Measurements from ENCODE around the gene SIDT1. TPM values are rescaled to one million over a fixed set of nuclear protein-coding genes. Genes with fewer than 3 reads are reported as not detected.
A peak's percentile ranks its signal among the peaks of the same experiment; 100 is the strongest.
"Not testable (repeated sequence)": the region's sequence is repeated elsewhere in the genome, so short reads cannot be mapped to it uniquely, and the experiment has no call there.

Gene SIDT1
- total RNA-seq, 1 donor from 2014 or later, result not detected

- no peak for DNase-seq (ENCODE audit: low read depth in 2 of 2)
Observed at GRCh38 chr3:113631573-113631972, 99.2 kb downstream of the SIDT1 start.

GRCh38 chr3:113634782-113635474 lies 102.6 kb downstream of the SIDT1 start:
- no peak for DNase-seq (ENCODE audit: low read depth in 2 of 2)

GRCh38 chr3:113636034-113636433 lies 103.7 kb downstream of the SIDT1 start:
- DNase-seq (ENCODE audit: low read depth in 2 of 2), result not testable (repeated sequence)

- DNase-seq (ENCODE audit: low read depth in 2 of 2), result no peak
Observed at GRCh38 chr3:113637756-113638155, 105.4 kb downstream of the SIDT1 start.

DNA sequence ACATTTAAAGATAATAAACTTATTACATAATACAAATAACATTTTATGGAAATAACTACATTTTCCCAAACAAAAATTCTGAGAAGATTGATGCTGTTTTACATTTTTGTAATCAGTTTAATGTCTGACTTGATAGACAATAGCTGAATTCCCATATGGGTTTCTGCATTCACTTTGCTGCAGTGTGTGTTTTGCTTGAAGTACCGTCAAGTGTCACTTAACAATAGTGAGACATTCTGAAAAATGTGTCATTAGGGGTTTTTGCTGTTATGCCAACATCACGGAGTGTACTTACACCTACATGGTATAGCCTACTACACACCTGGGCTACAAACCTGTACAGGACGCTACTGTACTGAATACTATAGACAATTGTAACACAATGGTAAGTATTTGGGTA lies 106.6 kb downstream of the SIDT1 start:
- no peak for DNase-seq (ENCODE audit: low read depth in 2 of 2)

DNA sequence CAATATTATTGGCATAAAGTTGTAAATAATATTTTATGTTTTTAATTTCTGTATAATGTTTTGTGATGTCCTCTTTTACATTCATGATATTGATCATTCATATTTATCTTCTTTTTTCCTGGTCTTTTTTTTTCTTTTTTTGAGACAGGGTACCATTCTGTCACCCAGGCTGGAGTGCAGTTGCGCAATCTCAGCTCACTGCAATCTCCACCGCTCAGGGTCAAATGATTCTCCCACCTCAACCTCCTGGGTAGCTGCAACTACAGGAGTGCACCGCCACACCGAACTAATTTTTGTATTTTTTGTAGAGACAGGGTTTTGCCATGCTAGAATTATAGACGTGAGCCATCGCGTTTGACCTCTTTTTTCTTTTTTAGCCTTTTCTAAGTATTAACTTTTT lies 111.2 kb downstream of the SIDT1 start:
- no peak for DNase-seq (ENCODE audit: low read depth in 2 of 2)

- DNase-seq (ENCODE audit: low read depth in 2 of 2), result no peak
Observed at GRCh38 chr3:113648524-113648923, 116.2 kb downstream of the SIDT1 start.

GRCh38 chr3:113649174-113649845 lies 117.0 kb downstream of the SIDT1 start:
- no peak for DNase-seq (ENCODE audit: low read depth in 2 of 2)

DNA sequence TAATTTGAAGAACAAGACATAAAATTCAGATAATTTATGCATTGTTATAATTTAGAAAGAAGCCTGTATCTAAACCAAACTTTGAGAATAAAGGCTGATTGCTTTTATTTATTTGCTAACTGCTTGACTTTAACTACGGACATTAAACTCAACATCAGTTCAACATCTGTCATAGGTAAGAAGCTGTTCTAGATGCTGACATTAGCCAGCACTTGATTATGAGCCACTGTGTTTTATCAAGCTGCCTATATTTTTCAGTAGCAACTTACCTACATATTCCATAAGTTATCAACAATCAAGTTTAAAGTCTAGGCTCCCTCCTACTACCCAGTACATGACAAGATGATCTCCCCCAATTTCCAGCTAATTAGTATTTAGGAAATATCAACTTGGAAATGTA lies 122.0 kb downstream of the SIDT1 start:
- no peak for DNase-seq (ENCODE audit: low read depth in 2 of 2)

- peak in 1 of 2 donors; percentile 38 for DNase-seq (ENCODE audit: low read depth in 2 of 2)
Observed at GRCh38 chr3:113654851-113655250, 122.5 kb downstream of the SIDT1 start.

- DNase-seq (ENCODE audit: low read depth in 2 of 2), result no peak
Observed at GRCh38 chr3:113658107-113658506, 125.8 kb downstream of the SIDT1 start.

DNA sequence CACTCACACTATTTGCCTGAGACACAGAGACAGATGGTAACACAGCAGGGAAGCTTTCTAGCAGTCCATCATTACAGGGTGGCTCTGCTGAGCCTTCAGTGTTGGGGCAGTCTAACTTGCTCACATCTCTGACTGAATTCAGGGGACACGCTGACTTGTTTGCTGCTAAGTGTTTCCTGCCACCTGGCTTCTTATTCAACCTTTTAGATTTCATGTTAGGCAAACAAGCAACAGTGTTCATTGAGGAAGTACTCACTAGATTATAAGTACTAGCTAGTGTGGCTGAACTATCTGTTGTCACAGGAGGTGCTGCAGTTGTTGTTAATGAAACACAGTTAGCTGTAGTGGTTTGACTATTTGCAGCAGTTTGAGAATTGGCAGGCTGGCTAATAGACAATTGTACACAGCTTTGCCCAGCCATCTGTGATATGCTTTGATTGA lies 126.8 kb downstream of the SIDT1 start:
- DNase-seq (ENCODE audit: low read depth in 2 of 2), result no peak

- DNase-seq (ENCODE audit: low read depth in 2 of 2), result no peak
Observed at GRCh38 chr3:113659996-113660395, 127.6 kb downstream of the SIDT1 start.

- no peak for DNase-seq (ENCODE audit: low read depth in 2 of 2)
Observed at GRCh38 chr3:113660458-113660857, 128.1 kb downstream of the SIDT1 start.

GRCh38 chr3:113660896-113661295 lies 128.5 kb downstream of the SIDT1 start:
- DNase-seq (ENCODE audit: low read depth in 2 of 2), result no peak

DNA sequence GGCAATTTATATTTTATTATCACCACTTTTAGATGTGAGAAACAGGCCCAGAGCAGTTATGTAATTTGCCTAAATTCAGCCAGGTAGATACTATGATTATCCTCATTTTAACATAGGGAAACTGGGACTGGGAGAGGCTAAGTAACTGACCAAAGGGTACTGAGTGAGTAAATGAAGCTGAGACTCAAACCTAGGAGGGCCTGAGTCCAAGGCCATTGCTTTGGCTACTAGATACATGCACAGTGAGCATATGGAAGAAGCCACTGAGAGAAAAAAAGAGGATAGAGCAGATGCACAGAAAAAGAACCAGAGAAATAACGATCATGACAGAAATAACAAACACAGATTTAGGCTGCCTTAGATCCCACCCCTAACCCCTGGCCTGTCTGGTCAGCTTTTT lies 130.5 kb downstream of the SIDT1 start:
- DNase-seq (ENCODE audit: low read depth in 2 of 2), result no peak

DNA sequence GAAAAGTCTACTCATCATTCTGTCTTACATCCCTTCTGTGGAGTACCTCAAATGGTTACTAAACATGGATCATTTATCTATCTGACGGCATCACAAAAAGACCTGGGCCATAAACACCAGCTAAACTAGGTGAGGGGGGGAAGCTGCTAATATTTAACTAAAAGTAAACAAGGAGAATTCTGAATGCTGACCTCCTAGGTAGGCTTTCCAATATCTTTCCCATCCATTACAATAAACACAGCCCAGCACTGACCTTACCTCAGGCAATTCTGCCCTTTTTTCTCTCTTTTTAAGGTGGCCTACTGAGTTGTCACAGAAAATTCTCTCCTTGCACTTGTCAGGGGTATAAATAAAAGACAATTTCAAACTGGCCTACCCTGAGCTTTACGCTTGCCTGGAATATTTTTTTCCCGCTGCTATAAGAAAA lies 131.0 kb downstream of the SIDT1 start:
- no peak for DNase-seq (ENCODE audit: low read depth in 2 of 2)

DNA sequence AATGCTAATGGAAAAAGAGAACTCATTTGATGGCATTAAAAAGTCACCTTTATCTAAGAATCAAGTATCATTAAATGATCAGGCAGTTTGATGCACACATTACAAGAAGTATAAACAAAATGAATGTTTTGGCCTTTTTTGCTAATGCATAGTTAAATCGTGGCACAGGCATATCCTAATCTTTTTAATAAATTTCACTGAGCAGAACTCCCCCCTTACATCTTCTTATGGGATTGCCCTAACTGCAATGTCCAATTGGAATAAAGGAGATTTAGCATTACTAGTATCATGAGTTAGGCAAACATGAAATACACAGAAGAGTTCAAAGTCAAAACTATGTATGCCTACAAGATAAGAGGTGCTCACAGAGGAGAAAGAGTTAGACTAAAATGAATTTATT lies 131.4 kb downstream of the SIDT1 start:
- DNase-seq (ENCODE audit: low read depth in 2 of 2), result no peak

DNA sequence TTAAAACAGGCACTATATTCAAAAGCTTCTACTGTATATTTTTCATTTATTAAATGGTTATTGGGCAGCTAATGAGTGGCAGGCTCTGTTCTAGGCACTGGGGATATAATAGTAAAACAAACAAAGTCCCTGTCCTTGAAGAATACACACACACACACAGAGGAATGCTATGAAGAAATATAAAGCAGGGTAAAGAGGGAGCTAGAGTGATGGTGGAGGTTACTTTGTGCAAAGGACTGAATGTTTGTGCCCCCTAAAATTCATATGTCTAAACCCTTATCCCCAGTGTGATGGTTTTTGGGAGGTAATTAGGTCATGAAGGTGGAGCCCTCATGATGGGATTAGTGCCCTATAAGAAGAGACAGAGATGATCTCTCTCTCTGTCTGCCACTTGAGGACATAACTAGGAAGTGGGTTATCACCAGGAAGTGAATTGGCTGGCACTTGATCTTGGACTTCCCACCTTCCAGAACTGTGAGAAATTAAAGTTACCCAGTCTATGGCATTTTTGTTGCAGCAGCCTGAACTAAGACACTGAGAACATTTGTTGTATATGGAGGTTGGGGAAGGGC lies 132.3 kb downstream of the SIDT1 start:
- no peak for DNase-seq (ENCODE audit: low read depth in 2 of 2)

DNA sequence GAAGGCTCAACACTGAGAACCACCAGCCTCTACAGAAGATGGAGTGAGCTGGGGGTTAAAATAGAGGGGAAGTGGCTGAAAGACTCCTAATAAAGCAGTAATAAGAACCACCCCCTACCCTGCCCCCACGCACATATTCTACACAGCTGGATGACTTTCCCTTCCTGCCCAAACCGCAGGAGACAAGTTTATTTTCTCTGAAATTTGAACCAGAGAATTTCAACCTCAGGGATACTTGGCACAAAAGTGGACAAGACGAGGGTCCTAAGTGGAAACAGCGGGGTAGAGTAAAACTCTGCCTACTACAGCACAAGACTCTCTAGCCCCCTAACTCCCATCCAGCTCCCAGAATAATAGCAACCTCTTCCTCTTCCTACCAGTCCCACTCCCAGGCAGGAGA lies 135.7 kb downstream of the SIDT1 start:
- peak in 1 of 2 donors; percentile 12 for DNase-seq (ENCODE audit: low read depth in 2 of 2)

DNA sequence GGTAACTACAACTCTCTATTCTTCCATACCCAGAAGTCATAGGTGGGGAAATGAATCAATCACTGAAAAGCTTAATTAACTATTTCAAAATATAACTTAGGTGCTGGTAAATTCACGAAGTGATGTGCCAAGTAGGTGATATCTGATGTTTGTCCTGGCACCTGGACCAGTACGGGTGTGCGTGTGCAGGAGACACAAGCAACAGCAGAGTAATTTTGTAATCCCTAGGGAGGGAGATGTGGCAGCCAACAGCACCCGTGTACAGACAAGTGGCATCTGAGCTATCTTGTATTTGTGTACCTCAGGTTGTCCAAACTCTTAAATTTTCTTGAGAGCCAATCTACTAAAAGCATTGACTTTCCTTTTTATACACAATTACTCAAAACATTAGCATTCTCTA lies 141.2 kb downstream of the SIDT1 start:
- no peak for DNase-seq (ENCODE audit: low read depth in 2 of 2)

DNA sequence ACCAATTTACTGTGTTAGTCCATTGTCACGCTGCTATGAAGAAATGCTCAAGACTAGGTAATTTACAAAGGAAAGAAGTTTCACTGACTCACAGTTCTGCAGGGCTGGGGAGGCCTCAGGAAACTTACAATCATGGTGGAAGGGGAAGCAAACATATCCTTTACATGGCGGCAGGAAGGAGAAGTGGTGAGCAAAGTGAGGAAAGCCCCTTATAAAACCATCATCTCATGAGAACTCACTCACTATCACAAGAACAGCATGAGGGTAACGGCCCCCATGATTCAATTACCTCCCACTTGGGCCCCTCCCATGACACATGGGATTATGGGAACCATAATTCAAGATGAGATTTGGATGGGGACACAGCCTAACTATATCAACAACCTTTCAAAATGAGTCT lies 143.9 kb downstream of the SIDT1 start:
- no peak for DNase-seq (ENCODE audit: low read depth in 2 of 2)

- no peak for DNase-seq (ENCODE audit: low read depth in 2 of 2)
Observed at GRCh38 chr3:113677737-113678136, 145.4 kb downstream of the SIDT1 start.

Measured in lung microvascular endothelial cell (primary cell).